Subcutaneous abdominal adipose tissue (tissue), 5 donors: Measurements from ENCODE around the gene TEX51.

Experiments used
- H3K27ac ChIP-seq: one replicate; pipeline ENCODE4 v1.7.0; 2013; ENCODE audit warnings: low read depth, mild to moderate bottlenecking, inconsistent platforms, low read length, moderate library complexity
- H3K27me3 ChIP-seq, 5 donors: one replicate each; pipeline ENCODE4 v1.7.0; 2013; ENCODE audit warnings: low read length in 5 of 5, inconsistent platforms in 1 of 5; ENCODE audit not compliant: control insufficient read depth in 5 of 5, insufficient read depth in 4 of 5
- H3K36me3 ChIP-seq, 5 donors: one replicate each; pipeline ENCODE4 v1.7.0; 2013; ENCODE audit warnings: low read length in 5 of 5; ENCODE audit not compliant: control insufficient read depth in 5 of 5, insufficient read depth in 5 of 5
- H3K4me1 ChIP-seq, 5 donors: one replicate each; pipeline ENCODE4 v1.7.0; 2013; ENCODE audit warnings: low read length in 5 of 5, mild to moderate bottlenecking in 3 of 5, moderate library complexity in 1 of 5; ENCODE audit not compliant: control insufficient read depth in 5 of 5, insufficient read depth in 5 of 5
- H3K4me3 ChIP-seq, 5 donors: one replicate each; pipeline ENCODE4 v1.7.0; 2013; ENCODE audit warnings: low read length in 5 of 5, low read depth in 1 of 5
- H3K9ac ChIP-seq, 5 donors: one replicate each; pipeline ENCODE4 v1.7.0; 2013; ENCODE audit warnings: low read length in 5 of 5, mild to moderate bottlenecking in 4 of 5, moderate library complexity in 3 of 5
- H3K9me3 ChIP-seq, 5 donors: one replicate each; pipeline ENCODE4 v1.7.0; 2013; ENCODE audit warnings: low read length in 5 of 5; ENCODE audit not compliant: control insufficient read depth in 5 of 5
- donor health status: healthy.
- donor health status: healthy.
- donor health status: healthy.
- donor health status: healthy.
- donor health status: healthy.

Gene TEX51

DNA sequence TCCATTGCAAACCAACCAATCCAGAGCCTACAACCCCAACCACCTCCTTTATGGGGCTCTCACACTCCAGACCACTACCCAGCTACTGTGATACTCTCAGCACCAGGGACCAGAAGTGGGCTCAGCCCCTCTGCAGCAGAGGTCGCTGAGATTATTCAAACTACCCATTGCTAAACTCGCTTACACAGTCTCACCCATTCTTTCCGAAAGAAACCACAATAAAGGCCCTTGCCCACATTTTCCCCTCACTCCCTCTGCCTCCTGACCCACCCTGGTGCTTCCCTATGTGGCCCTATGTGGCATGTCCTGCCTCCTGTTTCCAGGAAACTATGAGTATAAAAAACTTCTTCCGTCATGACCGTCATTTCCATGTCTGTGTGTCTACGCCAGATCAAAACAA lies 10.7 kb downstream of the TEX51 start:
- H3K4me1 ChIP-seq: no peaks in the 10 kb centered on the region
- no peak overlapping the region for H3K4me3 ChIP-seq
- no peak overlapping the region for H3K9ac ChIP-seq
- H3K27ac ChIP-seq: no peak overlapping the region
- H3K9me3 ChIP-seq: peaks cover 0 to 5% (median 3%) of the 10 kb centered on the region in 5 donors
- no peaks in the 10 kb centered on the region for H3K36me3 ChIP-seq
- H3K27me3 ChIP-seq: peaks cover 0 to 5% (median 0%) of the 10 kb centered on the region in 5 donors

DNA sequence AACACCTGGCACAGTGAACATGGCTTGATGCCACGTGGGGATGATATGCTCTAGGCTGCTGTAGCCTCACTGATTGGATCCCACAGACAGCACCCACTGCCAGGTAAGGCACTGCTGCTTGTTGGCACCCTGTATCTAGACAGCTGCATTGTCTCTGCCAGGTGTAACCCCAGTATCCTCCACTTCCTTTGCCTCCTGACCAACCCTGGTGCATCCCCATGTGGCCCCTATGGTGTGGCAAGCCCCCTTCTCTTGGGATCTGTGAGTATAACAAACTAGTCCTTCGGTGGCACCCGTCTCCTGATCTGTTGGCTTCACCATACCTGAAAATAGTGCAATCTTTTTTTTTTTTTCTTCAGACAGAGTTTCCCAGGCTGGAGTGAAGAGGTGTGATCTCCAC lies 11.1 kb downstream of the TEX51 start:
- peaks cover 0 to 5% (median 3%) of the 10 kb centered on the region in 5 donors for H3K9me3 ChIP-seq

DNA sequence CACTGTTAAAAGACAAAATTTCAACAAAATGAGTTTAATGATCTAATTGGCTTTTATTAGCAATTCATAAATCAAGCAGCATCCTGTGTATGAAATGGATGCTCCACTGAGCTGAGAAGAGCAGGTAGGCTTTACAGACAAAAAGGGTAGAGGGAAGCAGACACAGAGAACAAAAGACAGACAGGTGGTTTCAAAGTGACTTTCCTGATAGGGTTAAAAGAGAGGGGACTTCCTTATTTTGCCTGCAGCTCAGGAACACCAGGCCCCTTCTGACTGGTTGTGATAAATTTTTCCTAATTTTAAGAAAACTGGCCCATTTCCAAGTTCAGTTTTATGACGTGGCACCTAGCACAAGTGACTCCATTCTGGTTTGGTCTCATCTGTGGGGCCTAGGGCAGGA lies 11.9 kb downstream of the TEX51 start:
- Histone ChIP-seq H3K9ac (no peak overlapping the region), H3K4me3 (no peak overlapping the region), H3K36me3 (no peaks in the 10 kb centered on the region), H3K27me3 (peaks cover 0 to 5% (median 0%) of the 10 kb centered on the region in 5 donors), H3K4me1 (no peaks in the 10 kb centered on the region), H3K9me3 (peaks cover 0 to 5% (median 0%) of the 10 kb centered on the region in 5 donors), H3K27ac (no peak overlapping the region)

More for the DNA sequence above, 11.1 kb downstream of the TEX51 start:
- H3K27me3 ChIP-seq: peaks cover 0 to 5% (median 0%) of the 10 kb centered on the region in 5 donors
- no peak overlapping the region for H3K9ac ChIP-seq
- H3K4me1 ChIP-seq: no peaks in the 10 kb centered on the region
- H3K27ac ChIP-seq: no peak overlapping the region
- H3K4me3 ChIP-seq: no peak overlapping the region
- no peaks in the 10 kb centered on the region for H3K36me3 ChIP-seq

DNA sequence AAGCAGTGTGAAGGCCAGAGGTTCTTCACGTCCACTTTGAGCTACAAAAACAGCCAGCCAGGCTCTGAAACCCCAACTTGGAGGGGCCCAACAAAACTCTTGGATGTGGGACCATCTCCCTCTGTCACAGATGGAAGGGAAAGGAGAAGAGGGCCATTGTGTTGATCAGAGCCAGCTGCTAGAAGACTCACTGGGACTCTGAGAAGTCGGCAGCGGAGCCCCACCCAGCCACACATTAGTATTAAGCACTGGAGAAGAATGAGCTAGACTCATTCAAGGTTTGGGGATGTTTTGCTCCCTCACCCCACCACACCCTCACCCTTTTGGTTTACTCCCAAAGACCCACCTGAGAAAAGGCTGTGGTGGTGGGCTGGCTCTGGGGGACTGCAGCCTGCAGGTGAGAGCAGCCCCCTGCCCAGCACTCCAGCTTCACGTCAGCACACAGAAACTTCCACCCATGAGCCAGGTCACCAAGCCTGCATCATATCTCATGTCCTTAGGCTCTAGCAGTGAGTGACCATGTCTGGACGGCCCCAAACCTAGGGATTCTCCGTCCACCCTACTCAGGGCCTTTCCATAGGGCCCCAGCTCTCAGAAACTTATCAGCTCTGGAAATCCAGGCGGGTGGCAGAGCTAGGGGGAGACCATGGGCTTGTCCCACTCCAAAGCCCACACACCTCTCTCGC lies 12.6 kb downstream of the TEX51 start:
- Histone ChIP-seq H3K27me3 (peaks cover 0 to 5% (median 0%) of the 10 kb centered on the region in 5 donors), H3K27ac (no peak overlapping the region), H3K9me3 (peaks cover 0 to 5% (median 0%) of the 10 kb centered on the region in 5 donors), H3K9ac (no peak overlapping the region), H3K36me3 (no peaks in the 10 kb centered on the region), H3K4me1 (no peaks in the 10 kb centered on the region), H3K4me3 (no peak overlapping the region)

DNA sequence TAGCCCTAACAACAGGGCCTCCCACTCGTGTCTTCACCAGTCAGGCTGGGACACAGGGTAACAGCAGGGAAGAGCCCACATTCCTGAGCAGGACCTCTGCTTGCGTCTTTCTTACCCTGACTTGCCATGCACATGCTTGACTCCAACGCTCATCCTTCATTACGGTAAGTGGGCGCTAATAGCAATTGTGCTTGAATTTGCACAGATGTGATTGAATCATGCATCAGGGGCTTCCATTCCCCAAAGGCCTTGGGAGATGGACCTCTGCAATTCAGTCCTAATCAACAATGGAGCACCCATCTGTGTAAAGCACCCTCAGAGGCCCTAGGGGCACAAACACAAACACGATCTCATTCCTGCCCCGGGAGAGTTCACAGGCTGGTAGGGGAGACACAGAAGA lies 13.5 kb downstream of the TEX51 start:
- Histone ChIP-seq H3K27ac (no peak overlapping the region), H3K4me1 (no peaks in the 10 kb centered on the region), H3K27me3 (peaks cover 0 to 3% (median 0%) of the 10 kb centered on the region in 5 donors), H3K9ac (no peak overlapping the region), H3K4me3 (no peak overlapping the region), H3K9me3 (peaks cover 0 to 5% (median 0%) of the 10 kb centered on the region in 5 donors), H3K36me3 (no peaks in the 10 kb centered on the region)

DNA sequence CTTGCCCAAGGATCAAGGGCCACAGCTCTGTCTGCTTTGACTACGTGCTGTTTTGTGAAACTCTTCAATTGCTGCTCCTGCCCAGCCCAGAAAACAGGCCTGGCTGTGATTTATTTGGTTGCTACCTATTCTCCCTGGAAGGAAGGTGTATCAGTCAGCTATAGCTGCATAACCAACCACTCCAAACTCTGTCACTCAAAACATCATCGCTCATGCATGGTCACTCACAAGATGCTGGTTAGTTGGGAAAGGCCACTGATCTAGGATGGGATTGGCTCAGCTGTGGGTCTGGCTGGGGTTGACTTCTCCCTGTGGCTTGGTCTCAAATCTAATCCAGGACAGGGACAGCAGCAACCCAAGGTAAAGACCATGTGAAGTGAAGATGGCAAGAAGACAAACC lies 14.6 kb downstream of the TEX51 start:
- Histone ChIP-seq H3K27ac (no peak overlapping the region), H3K9ac (no peak overlapping the region), H3K36me3 (no peaks in the 10 kb centered on the region), H3K9me3 (peaks cover 0 to 5% (median 0%) of the 10 kb centered on the region in 5 donors), H3K4me1 (no peaks in the 10 kb centered on the region), H3K4me3 (no peak overlapping the region), H3K27me3 (no peaks in the 10 kb centered on the region)

- Histone ChIP-seq H3K4me3 (no peak overlapping the region), H3K36me3 (no peaks in the 10 kb centered on the region), H3K27me3 (no peaks in the 10 kb centered on the region), H3K27ac (no peak overlapping the region), H3K4me1 (no peaks in the 10 kb centered on the region), H3K9ac (no peak overlapping the region), H3K9me3 (peaks cover 0 to 5% (median 0%) of the 10 kb centered on the region in 5 donors)
Measured at GRCh38 chr2:126913881-126914615, 15.4 kb downstream of the TEX51 start.

- H3K27me3 ChIP-seq: no peaks in the 10 kb centered on the region
- H3K9me3 ChIP-seq: peaks cover 0 to 5% (median 0%) of the 10 kb centered on the region in 5 donors
- H3K36me3 ChIP-seq: no peaks in the 10 kb centered on the region
- H3K9ac ChIP-seq: no peak overlapping the region
- H3K4me3 ChIP-seq: no peak overlapping the region
- no peaks in the 10 kb centered on the region for H3K4me1 ChIP-seq
- no peak overlapping the region for H3K27ac ChIP-seq
Measured at GRCh38 chr2:126914811-126915500, 16.3 kb downstream of the TEX51 start.

- Histone ChIP-seq H3K36me3 (no peaks in the 10 kb centered on the region), H3K27ac (no peak overlapping the region), H3K9ac (no peak overlapping the region), H3K27me3 (no peaks in the 10 kb centered on the region), H3K4me1 (no peaks in the 10 kb centered on the region), H3K9me3 (peaks cover 0 to 5% (median 0%) of the 10 kb centered on the region in 5 donors), H3K4me3 (no peak overlapping the region)
Measured at GRCh38 chr2:126915903-126916302, 17.2 kb downstream of the TEX51 start.

DNA sequence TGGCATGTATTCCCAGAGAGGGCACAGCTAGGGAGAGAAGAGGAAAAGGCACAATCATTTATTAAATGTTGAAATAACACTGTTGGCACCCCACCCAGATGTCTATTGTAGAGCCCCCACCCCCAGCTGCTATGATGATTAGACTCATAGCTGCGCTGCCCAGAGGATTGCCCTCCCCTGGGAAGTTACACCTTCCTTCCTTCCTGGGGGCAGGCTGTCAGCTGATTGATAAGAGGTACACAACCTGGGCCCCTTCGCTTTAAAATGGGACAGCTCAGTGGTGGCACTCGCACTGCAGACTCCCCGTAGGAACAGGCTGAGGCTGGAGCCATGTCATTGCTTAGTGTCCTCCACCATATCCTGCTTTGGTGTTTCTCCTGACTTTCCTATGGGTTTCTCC lies 18.1 kb downstream of the TEX51 start:
- Histone ChIP-seq H3K9ac (no peak overlapping the region), H3K27me3 (no peaks in the 10 kb centered on the region), H3K9me3 (peaks cover 0 to 5% (median 0%) of the 10 kb centered on the region in 5 donors), H3K4me3 (no peak overlapping the region), H3K27ac (no peak overlapping the region), H3K4me1 (no peaks in the 10 kb centered on the region), H3K36me3 (no peaks in the 10 kb centered on the region)
